ENCODE measurements around the gene P2RX6. TPM values are rescaled to one million over a fixed set of nuclear protein-coding genes. Genes with fewer than 3 reads are reported as not detected.

The P2RX6 gene
- total RNA-seq, 8 experiments from 2014 or later = 0.54 to 7.7 (median 1.1) TPM

GRCh38 chr22:20993304-20994127 lies 21.4 kb upstream of the P2RX6 start:
- Histone ChIP-seq H3K27ac (peak overlapping the region in 1 of 2 donors; percentile 28), H3K4me1 (replicated peaks in 1 of 2) (no peaks in the 10 kb centered on the region), H3K4me3 (no peak overlapping the region)
- no peak for ATAC-seq (replicated peaks in 6 of 8)
- WGBS, 10 experiments = 84 to 100% (median 100%) methylated on average over 1 to 5 of the region's 29 CpGs; no CpG with 5 or more reads in 5 of the 10 experiments
- in situ Hi-C loops (cut with MboI; ENCODE audit: low pct_unique_long_range_greater_than_20kb in 2 of 9, low sequenced_read_pairs in 9 of 9, unreplicated experiment in 9 of 9) = no loop called here

- WGBS, 10 experiments = 80 to 100% (median 96%) methylated on average over 1 to 13 of the region's 30 CpGs; no CpG with 5 or more reads in 5 of the 10 experiments
- no peak overlapping the region for H3K27ac ChIP-seq
- in situ Hi-C loops (cut with MboI; ENCODE audit: low pct_unique_long_range_greater_than_20kb in 2 of 9, low sequenced_read_pairs in 9 of 9, unreplicated experiment in 9 of 9) = no loop called here
- no peak for ATAC-seq (replicated peaks in 6 of 8)
- H3K4me3 ChIP-seq = no peak overlapping the region
- H3K4me1 ChIP-seq (replicated peaks in 1 of 2) = no peaks in the 10 kb centered on the region
Observed at GRCh38 chr22:20994128-20994901, 20.6 kb upstream of the P2RX6 start.

- Histone ChIP-seq H3K4me3 (no peak overlapping the region), H3K4me1 (replicated peaks in 1 of 2) (peaks cover 0 to 3% of the 10 kb centered on the region in 2 donors), H3K27ac (no peak overlapping the region)
- 80% methylated on average over 1 of the region's 10 CpGs; no CpG with 5 or more reads in 8 of the 10 experiments for WGBS, 10 experiments
- no peak for ATAC-seq (replicated peaks in 6 of 8)
- in situ Hi-C loops (cut with MboI; ENCODE audit: low pct_unique_long_range_greater_than_20kb in 2 of 9, low sequenced_read_pairs in 9 of 9, unreplicated experiment in 9 of 9) = no loop called here
Observed at GRCh38 chr22:20994902-20995241, 20.1 kb upstream of the P2RX6 start.

GRCh38 chr22:20995329-20996030 lies 19.5 kb upstream of the P2RX6 start:
- H3K4me3 ChIP-seq = no peak overlapping the region
- WGBS, 10 experiments = 60 to 100% (median 91%) methylated on average over 1 to 7 of the region's 23 CpGs; no CpG with 5 or more reads in 6 of the 10 experiments
- in situ Hi-C loops (cut with MboI; ENCODE audit: low pct_unique_long_range_greater_than_20kb in 2 of 9, low sequenced_read_pairs in 9 of 9, unreplicated experiment in 9 of 9) = no loop called here
- peaks cover 6 to 9% of the 10 kb centered on the region in 2 donors for H3K4me1 ChIP-seq (replicated peaks in 1 of 2)
- no peak for ATAC-seq (replicated peaks in 6 of 8)
- H3K27ac ChIP-seq = peak overlapping the region in 1 of 2 donors; percentile 43

GRCh38 chr22:20996031-20996410 lies 18.9 kb upstream of the P2RX6 start:
- peak overlapping the region in 1 of 2 donors; percentile 43 for H3K27ac ChIP-seq
- H3K4me3 ChIP-seq = no peak overlapping the region
- H3K4me1 ChIP-seq (replicated peaks in 1 of 2) = peaks cover 11 to 13% of the 10 kb centered on the region in 2 donors
- no peak for ATAC-seq (replicated peaks in 6 of 8)
- 82% methylated on average over 4 of the region's 10 CpGs; no CpG with 5 or more reads in 9 of the 10 experiments for WGBS, 10 experiments
- in situ Hi-C loops (cut with MboI; ENCODE audit: low pct_unique_long_range_greater_than_20kb in 2 of 9, low sequenced_read_pairs in 9 of 9, unreplicated experiment in 9 of 9) = no loop called here

GRCh38 chr22:20996598-20997535 lies 18.1 kb upstream of the P2RX6 start:
- Histone ChIP-seq H3K4me3 (no peak overlapping the region), H3K27ac (no peak overlapping the region), H3K4me1 (replicated peaks in 1 of 2) (peaks cover 11 to 13% of the 10 kb centered on the region in 2 donors)
- WGBS, 10 experiments = 70 to 100% (median 83%) methylated on average over 1 to 9 of the region's 27 CpGs; no CpG with 5 or more reads in 3 of the 10 experiments
- in situ Hi-C loops (cut with MboI; ENCODE audit: low pct_unique_long_range_greater_than_20kb in 2 of 9, low sequenced_read_pairs in 9 of 9, unreplicated experiment in 9 of 9) = no loop called here
- ATAC-seq (replicated peaks in 6 of 8) = no peak

GRCh38 chr22:20997536-20998257 lies 17.3 kb upstream of the P2RX6 start:
- Histone ChIP-seq H3K4me1 (replicated peaks in 1 of 2) (peaks cover 11 to 13% of the 10 kb centered on the region in 2 donors), H3K27ac (no peak overlapping the region), H3K4me3 (no peak overlapping the region)
- in situ Hi-C loops (cut with MboI; ENCODE audit: low pct_unique_long_range_greater_than_20kb in 2 of 9, low sequenced_read_pairs in 9 of 9, unreplicated experiment in 9 of 9) = no loop called here
- 80 to 100% (median 100%) methylated on average over 1 to 5 of the region's 13 CpGs; no CpG with 5 or more reads in 3 of the 10 experiments for WGBS, 10 experiments
- ATAC-seq (replicated peaks in 6 of 8) = no peak

- Histone ChIP-seq H3K4me3 (no peak overlapping the region), H3K27ac (no peak overlapping the region), H3K4me1 (replicated peaks in 1 of 2) (peaks cover 16 to 20% of the 10 kb centered on the region in 2 donors)
- no peak for ATAC-seq (replicated peaks in 6 of 8)
- 40 to 100% (median 65%) methylated on average over 1 to 5 of the region's 7 CpGs; no CpG with 5 or more reads in 1 of the 10 experiments for WGBS, 10 experiments
- in situ Hi-C loops (cut with MboI; ENCODE audit: low pct_unique_long_range_greater_than_20kb in 2 of 9, low sequenced_read_pairs in 9 of 9, unreplicated experiment in 9 of 9) = no loop called here
Observed at GRCh38 chr22:20998411-20999336, 16.3 kb upstream of the P2RX6 start.

GRCh38 chr22:20999350-21000206 lies 15.4 kb upstream of the P2RX6 start:
- 90 to 100% (median 97%) methylated on average over 2 to 8 of the region's 27 CpGs; no CpG with 5 or more reads in 6 of the 10 experiments for WGBS, 10 experiments
- ATAC-seq (replicated peaks in 6 of 8) = no peak
- Histone ChIP-seq H3K4me3 (peak overlapping the region in 3 of 5 donors; percentile 81 to 93 (median 84)), H3K4me1 (replicated peaks in 1 of 2) (peaks cover 17 to 23% of the 10 kb centered on the region in 2 donors), H3K27ac (peak overlapping the region in 1 of 2 donors; percentile 100)
- in situ Hi-C loops (cut with MboI; ENCODE audit: low pct_unique_long_range_greater_than_20kb in 2 of 9, low sequenced_read_pairs in 9 of 9, unreplicated experiment in 9 of 9) = loop anchor here in 2 of 9 experiments (25.0 kb wide), 2 partner anchors 87 to 113 kb away; partner anchors contain the start of gene CRKL (in 1 of the 2)

Measured in motor neuron (in vitro differentiated cells).